Skeletal muscle tissue (tissue), 4 donors: ENCODE measurements around the gene CTH. TPM values are rescaled to one million over a fixed set of nuclear protein-coding genes. Genes with fewer than 3 reads are reported as not detected.

Experiments
- H3K27ac ChIP-seq: one replicate; pipeline ENCODE4 v1.7.0; 2013; ENCODE audit warnings: mild to moderate bottlenecking, low read depth, low read length, inconsistent platforms
- H3K27me3 ChIP-seq, 3 donors: one replicate each; pipeline ENCODE4 v1.7.0; 2013; ENCODE audit warnings: low read length in 3 of 3; ENCODE audit not compliant: control insufficient read depth in 3 of 3, insufficient read depth in 3 of 3
- H3K36me3 ChIP-seq, 3 donors: one replicate each; pipeline ENCODE4 v1.7.0; 2013; ENCODE audit warnings: low read length in 3 of 3; ENCODE audit not compliant: control insufficient read depth in 3 of 3, insufficient read depth in 3 of 3
- H3K4me1 ChIP-seq, 3 donors: one replicate each; pipeline ENCODE4 v1.7.0; 2013; ENCODE audit warnings: low read length in 3 of 3, mild to moderate bottlenecking in 3 of 3; ENCODE audit not compliant: control insufficient read depth in 3 of 3, insufficient read depth in 3 of 3
- H3K4me3 ChIP-seq, 3 donors: one replicate each; pipeline ENCODE4 v1.7.0; 2013; ENCODE audit warnings: low read length in 3 of 3
- H3K9ac ChIP-seq, 3 donors: one replicate each; pipeline ENCODE4 v1.7.0; 2013; ENCODE audit warnings: low read length in 3 of 3, mild to moderate bottlenecking in 3 of 3, moderate library complexity in 2 of 3, low read depth in 1 of 3
- H3K9me3 ChIP-seq, 3 donors: one replicate each; pipeline ENCODE4 v1.7.0; 2013; ENCODE audit warnings: low read length in 3 of 3; ENCODE audit not compliant: control insufficient read depth in 3 of 3
- total RNA-seq: library from RNA; depleted of rRNA; stranded (reverse); fragments of >200 nt; gene quantifications from one replicate; pipeline ENCODE4 v1.2.3, GENCODE V29; 2014
- donor health status: Osteomylitis.

The CTH gene
- total RNA-seq, 1 donor from 2014 or later = 2.1 TPM

- no peaks in the 10 kb centered on the region for H3K4me1 ChIP-seq
- H3K4me3 ChIP-seq = no peak overlapping the region
- H3K27ac ChIP-seq = no peak overlapping the region
- no peaks in the 10 kb centered on the region for H3K36me3 ChIP-seq
- H3K9me3 ChIP-seq = no peaks in the 10 kb centered on the region
- H3K27me3 ChIP-seq = no peaks in the 10 kb centered on the region
- no peak overlapping the region for H3K9ac ChIP-seq
Measured at GRCh38 chr1:70382682-70383081, 28.4 kb upstream of the CTH start.

- H3K27me3 ChIP-seq = no peaks in the 10 kb centered on the region
- H3K9ac ChIP-seq = no peak overlapping the region
- no peaks in the 10 kb centered on the region for H3K36me3 ChIP-seq
- H3K4me1 ChIP-seq = no peaks in the 10 kb centered on the region
- H3K9me3 ChIP-seq = no peaks in the 10 kb centered on the region
- H3K4me3 ChIP-seq = no peak overlapping the region
- H3K27ac ChIP-seq = no peak overlapping the region
Measured at GRCh38 chr1:70383483-70383882, 27.6 kb upstream of the CTH start.

GRCh38 chr1:70384542-70384941 is 26.5 kb upstream of the CTH start:
- no peak overlapping the region for H3K27ac ChIP-seq
- H3K4me3 ChIP-seq = no peak overlapping the region

GRCh38 chr1:70385477-70385876 is 25.6 kb upstream of the CTH start:
- H3K27me3 ChIP-seq = no peaks in the 10 kb centered on the region
- no peaks in the 10 kb centered on the region for H3K4me1 ChIP-seq
- no peaks in the 10 kb centered on the region for H3K36me3 ChIP-seq
- H3K9me3 ChIP-seq = no peaks in the 10 kb centered on the region
- H3K9ac ChIP-seq = no peak overlapping the region
- H3K4me3 ChIP-seq = no peak overlapping the region
- no peak overlapping the region for H3K27ac ChIP-seq

More at GRCh38 chr1:70384542-70384941, 26.5 kb upstream of the CTH start:
- H3K36me3 ChIP-seq = no peaks in the 10 kb centered on the region
- H3K9ac ChIP-seq = no peak overlapping the region
- no peaks in the 10 kb centered on the region for H3K27me3 ChIP-seq
- H3K9me3 ChIP-seq = no peaks in the 10 kb centered on the region
- no peaks in the 10 kb centered on the region for H3K4me1 ChIP-seq

- no peaks in the 10 kb centered on the region for H3K27me3 ChIP-seq
- no peaks in the 10 kb centered on the region for H3K36me3 ChIP-seq
- H3K9ac ChIP-seq = no peak overlapping the region
Measured at GRCh38 chr1:70386121-70386520, 24.9 kb upstream of the CTH start.

GRCh38 chr1:70387507-70387906 is 23.6 kb upstream of the CTH start:
- H3K4me1 ChIP-seq = no peaks in the 10 kb centered on the region
- H3K36me3 ChIP-seq = no peaks in the 10 kb centered on the region
- no peak overlapping the region for H3K9ac ChIP-seq
- no peak overlapping the region for H3K27ac ChIP-seq
- no peaks in the 10 kb centered on the region for H3K9me3 ChIP-seq
- H3K27me3 ChIP-seq = no peaks in the 10 kb centered on the region
- H3K4me3 ChIP-seq = no peak overlapping the region

More at GRCh38 chr1:70386121-70386520, 24.9 kb upstream of the CTH start:
- H3K4me1 ChIP-seq = no peaks in the 10 kb centered on the region
- no peaks in the 10 kb centered on the region for H3K9me3 ChIP-seq
- H3K4me3 ChIP-seq = no peak overlapping the region
- no peak overlapping the region for H3K27ac ChIP-seq

- Histone ChIP-seq H3K36me3 (no peaks in the 10 kb centered on the region), H3K4me1 (no peaks in the 10 kb centered on the region), H3K4me3 (no peak overlapping the region), H3K27me3 (no peaks in the 10 kb centered on the region), H3K9me3 (no peaks in the 10 kb centered on the region), H3K9ac (no peak overlapping the region), H3K27ac (no peak overlapping the region)
Measured at GRCh38 chr1:70392626-70393025, 18.4 kb upstream of the CTH start.

GRCh38 chr1:70396607-70397006 is 14.5 kb upstream of the CTH start:
- Histone ChIP-seq H3K27me3 (no peaks in the 10 kb centered on the region), H3K36me3 (no peaks in the 10 kb centered on the region), H3K9ac (no peak overlapping the region), H3K4me1 (no peaks in the 10 kb centered on the region), H3K27ac (no peak overlapping the region), H3K9me3 (no peaks in the 10 kb centered on the region), H3K4me3 (no peak overlapping the region)

GRCh38 chr1:70397013-70397412 is 14.1 kb upstream of the CTH start:
- H3K27me3 ChIP-seq = no peaks in the 10 kb centered on the region
- H3K4me1 ChIP-seq = no peaks in the 10 kb centered on the region
- no peak overlapping the region for H3K9ac ChIP-seq
- no peaks in the 10 kb centered on the region for H3K36me3 ChIP-seq
- H3K4me3 ChIP-seq = no peak overlapping the region
- H3K9me3 ChIP-seq = no peaks in the 10 kb centered on the region
- H3K27ac ChIP-seq = no peak overlapping the region

DNA sequence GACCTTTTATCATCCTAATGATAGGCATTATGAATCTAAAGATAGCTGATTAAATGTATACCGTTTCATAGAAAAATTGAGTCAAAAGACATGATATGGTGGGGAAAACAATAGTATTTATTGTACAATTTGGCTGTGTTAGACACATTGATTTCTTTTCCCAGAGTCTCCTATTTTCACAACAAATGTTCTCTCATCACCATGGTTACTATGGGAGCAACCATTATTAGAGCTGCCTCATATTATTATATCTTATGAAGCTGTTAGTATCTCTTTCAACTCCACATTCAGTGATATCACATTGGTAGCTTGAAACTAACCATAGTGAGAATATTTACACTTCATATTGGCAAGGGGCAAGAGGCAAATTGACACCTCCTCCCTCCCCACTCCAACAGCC is 10.7 kb upstream of the CTH start:
- no peaks in the 10 kb centered on the region for H3K36me3 ChIP-seq
- H3K27me3 ChIP-seq = no peaks in the 10 kb centered on the region
- no peak overlapping the region for H3K4me3 ChIP-seq
- no peaks in the 10 kb centered on the region for H3K4me1 ChIP-seq
- no peaks in the 10 kb centered on the region for H3K9me3 ChIP-seq
- H3K9ac ChIP-seq = no peak overlapping the region
- no peak overlapping the region for H3K27ac ChIP-seq

- no peaks in the 10 kb centered on the region for H3K4me1 ChIP-seq
- H3K27ac ChIP-seq = no peak overlapping the region
- H3K9ac ChIP-seq = no peak overlapping the region
- H3K36me3 ChIP-seq = no peaks in the 10 kb centered on the region
- no peaks in the 10 kb centered on the region for H3K9me3 ChIP-seq
- H3K4me3 ChIP-seq = no peak overlapping the region
- H3K27me3 ChIP-seq = no peaks in the 10 kb centered on the region
Measured at GRCh38 chr1:70401974-70402373, 9.1 kb upstream of the CTH start.
